ENCODE results near the gene TBC1D10A.

TBC1D10A gene, protein sequence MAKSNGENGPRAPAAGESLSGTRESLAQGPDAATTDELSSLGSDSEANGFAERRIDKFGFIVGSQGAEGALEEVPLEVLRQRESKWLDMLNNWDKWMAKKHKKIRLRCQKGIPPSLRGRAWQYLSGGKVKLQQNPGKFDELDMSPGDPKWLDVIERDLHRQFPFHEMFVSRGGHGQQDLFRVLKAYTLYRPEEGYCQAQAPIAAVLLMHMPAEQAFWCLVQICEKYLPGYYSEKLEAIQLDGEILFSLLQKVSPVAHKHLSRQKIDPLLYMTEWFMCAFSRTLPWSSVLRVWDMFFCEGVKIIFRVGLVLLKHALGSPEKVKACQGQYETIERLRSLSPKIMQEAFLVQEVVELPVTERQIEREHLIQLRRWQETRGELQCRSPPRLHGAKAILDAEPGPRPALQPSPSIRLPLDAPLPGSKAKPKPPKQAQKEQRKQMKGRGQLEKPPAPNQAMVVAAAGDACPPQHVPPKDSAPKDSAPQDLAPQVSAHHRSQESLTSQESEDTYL

GRCh38 chr22:30326706-30327362 lies at the start of gene TBC1D10A:
TBC1D10A (minus strand) TSS chr22:30326941; CDS start chr22:30326881, 60 bp downstream.
- DNase-seq, result peak; percentile 95

DNA sequence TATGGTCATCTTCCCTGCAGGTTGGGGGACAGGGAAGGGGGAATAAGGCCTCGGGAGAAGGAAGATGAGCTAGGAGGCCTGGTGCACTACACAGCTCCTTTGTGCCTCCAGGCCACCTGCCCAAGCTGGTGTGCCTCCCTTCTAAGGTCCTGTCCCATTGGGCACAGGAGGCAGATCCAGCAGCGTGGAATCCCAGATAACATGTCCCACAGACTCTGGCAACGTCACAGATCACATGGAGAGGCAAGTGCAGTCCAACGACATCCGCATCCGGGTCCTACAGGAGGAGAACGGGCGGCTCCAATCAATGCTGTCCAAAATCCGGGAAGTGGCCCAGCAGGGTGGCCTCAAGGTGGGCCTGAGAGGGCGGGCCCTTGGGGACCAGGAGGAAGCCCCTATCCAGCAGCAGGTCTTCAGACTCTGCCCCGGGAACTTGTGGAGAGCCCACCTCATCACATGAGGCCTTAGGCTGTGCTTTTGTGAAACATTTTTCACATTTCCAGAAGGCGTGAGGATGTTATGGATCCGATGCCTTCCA lies 48.6 kb upstream of the TBC1D10A start:
- DNase-seq, result no peak

DNA sequence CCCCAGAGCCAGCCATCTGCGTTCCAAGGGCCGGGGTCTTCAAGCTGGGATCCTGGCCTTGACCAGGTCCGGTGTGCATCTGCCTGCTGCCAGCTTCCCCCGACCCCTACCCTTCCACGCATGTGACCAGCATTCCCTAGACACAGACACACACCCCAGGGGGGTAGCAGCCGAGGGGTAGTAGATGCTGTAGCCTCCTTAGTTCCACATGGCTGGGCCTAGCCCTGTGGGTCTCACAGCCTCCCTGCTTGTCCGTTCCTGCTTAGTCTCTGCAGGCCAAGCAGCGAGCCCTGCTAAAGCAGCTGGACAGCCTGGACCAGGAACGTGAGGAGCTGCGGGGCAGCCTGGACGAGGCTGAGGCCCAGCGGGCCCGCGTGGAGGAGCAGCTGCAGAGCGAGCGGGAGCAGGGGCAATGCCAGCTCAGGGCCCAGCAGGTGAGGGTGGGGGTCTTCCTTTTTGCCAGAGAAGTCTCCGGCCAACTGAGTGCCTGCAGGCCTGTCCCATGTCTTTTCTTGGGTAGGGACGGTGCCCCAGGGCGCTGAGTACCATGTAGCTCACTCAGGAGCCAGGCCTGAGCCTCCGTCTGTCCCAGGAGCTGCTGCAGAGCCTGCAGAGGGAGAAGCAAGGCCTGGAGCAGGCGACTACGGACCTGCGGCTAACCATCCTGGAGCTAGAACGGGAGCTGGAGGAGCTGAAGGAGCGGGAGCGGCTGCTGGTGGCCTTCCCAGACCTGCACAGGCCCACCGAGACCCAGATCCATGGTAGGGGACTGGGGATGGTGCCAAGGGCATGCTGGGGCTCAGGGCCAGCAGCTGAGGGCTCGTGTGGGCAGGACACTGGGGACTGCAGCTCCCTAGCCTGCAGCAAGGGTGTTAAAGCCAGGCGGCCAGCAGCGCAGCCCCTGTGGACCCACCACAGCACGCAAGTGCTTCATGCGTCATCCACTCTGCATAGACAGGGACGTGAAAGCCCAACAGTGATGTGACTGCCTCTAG lies 46.9 kb upstream of the TBC1D10A start:
- no peak for DNase-seq

DNA sequence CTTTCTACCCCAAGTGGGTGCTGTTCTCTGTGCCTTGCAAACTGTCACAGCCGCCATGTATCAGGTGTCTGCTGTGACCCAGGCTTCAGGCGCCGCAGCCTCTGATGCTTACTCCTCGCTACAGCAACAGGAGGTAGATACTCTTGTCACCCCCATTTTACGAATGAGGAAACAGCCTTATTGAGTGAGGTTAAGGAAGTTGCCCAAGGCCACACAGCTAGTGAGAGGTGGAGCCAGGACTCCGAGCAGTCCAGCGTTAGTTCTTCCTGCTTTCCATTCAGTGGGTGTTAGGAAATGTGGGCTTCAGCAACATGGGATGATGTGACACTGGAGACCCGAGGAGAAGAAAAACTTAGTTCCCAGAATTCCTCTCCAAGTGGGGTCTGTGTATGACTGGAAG lies 46.2 kb upstream of the TBC1D10A start:
- no peak for DNase-seq

GRCh38 chr22:30371981-30372380 lies 45.2 kb upstream of the TBC1D10A start:
- DNase-seq, result no peak

GRCh38 chr22:30371321-30371720 lies 44.6 kb upstream of the TBC1D10A start:
- DNase-seq, result no peak

DNA sequence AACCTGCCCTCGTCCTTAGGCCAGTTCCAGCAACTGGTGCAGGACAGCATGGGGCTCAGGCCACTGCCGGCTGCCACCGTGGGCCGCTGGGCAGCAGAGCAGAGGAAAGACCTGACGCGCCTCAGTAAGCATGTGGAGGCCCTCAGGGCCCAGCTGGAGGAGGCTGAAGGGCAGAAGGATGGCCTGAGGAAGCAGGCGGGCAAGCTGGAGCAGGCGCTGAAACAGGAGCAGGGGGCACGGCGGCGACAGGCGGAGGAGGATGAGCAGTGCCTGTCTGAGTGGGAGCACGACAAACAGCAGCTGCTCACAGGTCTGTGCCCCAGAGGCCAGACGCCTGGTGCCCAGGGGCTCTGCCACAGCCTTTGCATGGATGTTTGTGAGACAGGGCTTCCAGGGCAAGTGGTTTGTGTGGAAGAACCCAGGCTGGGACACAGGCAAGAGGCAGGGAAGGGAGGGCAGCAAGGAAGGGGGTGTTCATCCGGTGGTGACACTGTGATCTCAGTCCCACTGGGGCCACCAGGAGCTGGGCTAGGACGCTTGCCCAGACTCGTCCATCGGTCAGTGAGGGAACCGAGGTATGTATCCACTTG lies 44.0 kb upstream of the TBC1D10A start:
- no peak for DNase-seq

DNA sequence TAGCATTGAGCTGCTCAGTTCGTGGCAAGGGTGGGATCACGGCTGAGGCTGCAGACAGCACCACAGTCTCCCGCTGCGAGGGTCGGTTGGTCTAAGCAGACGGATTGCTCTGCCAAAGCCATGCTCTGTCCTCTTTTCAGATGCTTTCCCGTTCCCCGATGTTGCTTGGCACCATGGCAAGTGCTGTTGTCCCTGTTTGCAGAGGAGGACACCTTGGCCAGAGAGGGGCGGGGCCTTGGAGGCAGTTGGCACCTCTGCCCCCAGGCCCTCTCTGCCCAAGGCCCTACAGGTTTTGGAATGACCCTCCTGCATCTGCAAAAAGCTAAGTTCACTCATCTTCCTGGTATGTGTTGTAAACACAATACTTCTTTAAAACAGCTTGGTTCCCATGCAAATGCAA lies 41.7 kb upstream of the TBC1D10A start:
- no peak for DNase-seq

DNA sequence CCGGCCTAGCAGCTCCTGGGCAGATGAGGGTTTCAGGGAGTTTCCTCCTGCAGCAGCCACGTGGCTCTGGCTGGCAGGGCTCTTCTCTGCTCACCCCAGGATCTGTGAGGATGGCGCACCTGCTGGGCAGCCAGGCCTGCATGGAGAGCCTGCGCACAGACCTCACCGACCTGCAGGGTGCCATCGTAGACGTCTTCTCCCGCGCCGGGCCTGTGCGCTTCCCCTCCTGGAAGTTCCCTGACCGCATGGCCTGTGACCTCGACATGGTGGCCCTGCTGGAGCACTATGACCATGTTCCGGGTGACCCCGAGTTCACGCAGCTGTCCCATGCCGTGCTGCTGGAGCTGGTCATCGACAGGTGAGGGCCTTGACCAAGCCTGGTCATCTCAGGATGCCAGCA lies 39.1 kb upstream of the TBC1D10A start:
- no peak for DNase-seq

DNA sequence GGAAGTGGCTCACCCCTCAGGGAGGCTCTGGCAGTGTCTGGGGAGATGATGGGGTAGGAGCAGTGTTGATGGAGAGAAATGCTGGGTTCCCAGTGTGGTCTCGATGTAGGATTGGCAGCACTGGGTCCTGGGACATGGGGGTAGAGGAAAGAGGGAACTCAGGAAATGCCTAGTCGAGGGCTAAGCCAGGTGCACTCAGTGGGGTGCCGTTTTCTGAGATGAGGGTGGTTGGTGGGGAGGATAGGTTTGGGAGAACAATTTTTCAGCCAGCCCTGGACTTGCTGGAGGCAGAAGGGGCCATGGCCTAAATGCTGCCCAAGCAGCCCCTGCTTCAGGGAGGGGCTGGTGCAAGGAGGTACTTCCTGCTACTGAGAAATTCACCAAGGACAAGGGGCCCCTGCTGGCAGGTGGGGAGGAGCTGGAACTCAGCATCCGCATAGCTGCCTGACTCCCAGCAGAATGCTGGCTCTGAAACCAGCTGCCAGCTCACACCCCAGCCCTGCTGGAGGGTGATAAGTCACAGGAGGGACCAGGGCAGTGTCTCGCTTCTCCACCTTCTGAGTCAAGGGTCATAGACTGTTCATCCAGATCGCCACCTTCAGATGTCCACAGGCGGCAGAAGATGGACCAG lies 36.0 kb upstream of the TBC1D10A start:
- DNase-seq, result no peak

GRCh38 chr22:30361916-30362650 lies 35.3 kb upstream of the TBC1D10A start:
- no peak for DNase-seq

DNA sequence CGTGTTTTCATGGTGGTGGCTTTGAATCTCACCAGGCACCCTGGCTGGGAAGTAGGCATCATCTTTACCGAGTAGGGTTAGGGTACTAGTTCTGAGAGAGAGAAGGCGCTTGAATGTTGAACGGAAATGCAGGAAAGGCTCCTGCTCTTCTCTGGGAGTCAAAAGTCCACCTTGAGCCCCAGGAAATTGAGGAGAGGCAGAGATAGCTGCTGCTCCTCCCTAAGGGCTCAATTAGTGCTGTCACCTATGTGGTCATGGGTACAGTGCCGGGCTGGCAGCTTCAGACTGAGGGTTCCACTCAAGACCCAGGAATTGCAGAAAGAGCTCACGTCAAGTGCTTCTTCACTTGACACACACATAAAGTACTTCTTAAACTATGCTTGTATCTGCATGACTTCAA lies 31.8 kb upstream of the TBC1D10A start:
- DNase-seq, result no peak

GRCh38 chr22:30357650-30358215 lies 31.0 kb upstream of the TBC1D10A start:
- DNase-seq, result no peak

- DNase-seq, result no peak
Observed at GRCh38 chr22:30357236-30357570, 30.5 kb upstream of the TBC1D10A start.

DNA sequence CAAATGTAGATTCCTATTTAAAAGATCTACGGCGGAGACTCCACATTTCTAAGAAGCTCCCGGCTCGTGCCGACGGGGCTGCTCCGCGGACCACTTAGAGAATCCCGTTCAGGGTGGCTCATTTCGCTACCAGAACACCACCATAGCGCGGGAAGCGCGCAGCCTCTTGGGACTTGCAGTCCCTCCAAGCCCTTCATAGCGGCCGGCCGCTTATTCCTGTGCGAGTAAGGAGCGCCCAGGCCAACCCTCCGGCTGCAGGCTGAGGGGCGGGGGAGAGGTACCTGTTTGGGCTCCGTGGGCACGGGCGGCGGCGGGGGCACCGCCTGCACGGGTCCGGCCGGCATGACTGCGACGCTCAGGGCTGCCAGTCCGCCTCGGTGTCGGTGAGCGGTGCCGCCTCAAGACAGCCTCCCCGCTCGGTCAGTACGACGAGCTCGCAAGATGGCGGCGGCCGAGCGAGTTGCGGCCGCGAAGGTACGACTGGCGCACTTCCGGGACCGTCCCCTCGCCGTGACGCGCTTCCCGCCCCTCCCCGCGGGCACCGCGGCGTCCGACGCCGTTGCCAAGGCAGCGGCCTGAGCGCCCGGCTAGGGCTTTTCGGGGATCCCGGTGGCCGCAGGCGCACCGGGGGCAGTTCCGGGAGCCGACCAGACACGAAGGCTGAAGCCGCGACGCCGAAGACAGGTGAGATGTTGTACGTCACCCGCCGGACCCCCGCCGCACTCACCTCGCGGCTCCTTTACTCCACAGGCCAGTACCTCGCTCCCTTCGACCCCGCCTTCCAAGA lies 29.9 kb upstream of the TBC1D10A start, which contains the start of the genes CCDC157 and SF3A1:
TSS of gene CCDC157 (plus strand) at position 559 of the 787 bp plus-strand sequence. CDS start 8,994 bp downstream, outside the sequence.
TSS of gene SF3A1 (minus strand) at position 446 of the 787 bp plus-strand sequence. CDS start at position 344, 102 bp downstream.
- DNase-seq, result peak; percentile 91

DNA sequence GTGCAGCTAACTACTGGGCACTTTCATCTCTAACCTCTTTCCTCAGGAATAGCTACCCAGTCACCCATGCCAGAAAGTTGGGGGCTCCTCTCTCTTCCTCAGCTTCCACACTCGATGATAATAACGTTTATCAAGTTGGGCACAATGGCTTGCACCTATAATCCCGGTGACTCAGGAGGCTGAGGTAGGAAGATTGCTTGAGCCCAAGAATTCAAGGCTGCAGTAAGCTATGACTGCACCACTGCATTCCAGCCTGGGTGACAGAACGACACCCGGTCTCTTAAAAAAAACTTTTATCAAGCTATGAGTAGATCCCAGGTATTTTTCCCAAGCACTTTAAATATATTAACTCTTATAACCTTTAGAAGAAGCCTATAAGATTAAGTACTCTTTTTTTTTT lies 27.9 kb upstream of the TBC1D10A start:
- DNase-seq, result no peak

GRCh38 chr22:30351226-30351625 lies 24.5 kb upstream of the TBC1D10A start:
- no peak for DNase-seq

DNA sequence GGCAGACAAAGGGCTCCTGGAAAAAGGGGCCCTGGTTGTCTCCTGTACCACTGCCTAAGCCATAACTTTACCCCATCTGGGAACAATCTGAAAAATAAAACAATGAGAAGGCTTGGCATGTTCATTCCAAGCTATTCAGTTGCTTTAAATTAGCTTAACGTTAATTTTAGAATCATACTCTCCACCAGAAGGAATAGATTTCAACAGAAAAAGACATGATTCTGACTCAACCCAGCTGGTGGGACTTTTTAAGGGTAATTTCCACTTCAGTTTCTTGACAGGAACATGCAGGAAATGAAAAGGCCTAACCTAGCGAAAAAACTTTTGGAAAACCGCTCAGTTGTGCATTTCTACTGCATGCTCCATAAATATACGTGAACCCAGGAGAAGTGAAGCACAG lies 22.1 kb upstream of the TBC1D10A start:
- DNase-seq, result no peak

DNA sequence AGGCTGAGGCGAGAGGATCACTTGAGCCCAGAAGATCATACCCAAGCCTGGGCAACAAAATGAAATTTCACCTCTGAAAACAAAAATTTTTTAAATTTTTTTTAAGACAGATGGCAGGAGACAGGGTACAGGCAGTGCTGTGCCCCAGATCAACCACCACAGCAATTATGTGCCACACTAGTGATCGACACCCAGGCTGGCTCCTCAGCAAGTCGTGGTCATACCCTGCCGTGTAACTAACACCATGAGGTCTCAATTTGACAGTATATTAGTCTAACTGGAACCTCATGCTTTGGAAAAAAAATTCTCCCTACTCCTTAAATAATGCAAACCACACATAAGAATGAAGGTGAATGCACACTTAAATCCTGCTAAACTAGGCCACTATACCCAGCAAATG lies 21.7 kb upstream of the TBC1D10A start:
- no peak for DNase-seq

Data from OCI-M1 (cell line).